ENCODE results near the gene KIFC3. TPM values are rescaled to one million over a fixed set of nuclear protein-coding genes. Genes with fewer than 3 reads are reported as not detected.
A peak's percentile ranks its signal among the peaks of the same experiment; 100 is the strongest.
"Not testable (repeated sequence)": the region's sequence is repeated elsewhere in the genome, so short reads cannot be mapped to it uniquely, and the experiment has no call there.

KIFC3 gene
- total RNA-seq, 1 donor from 2014 or later = 36.8 TPM

DNA sequence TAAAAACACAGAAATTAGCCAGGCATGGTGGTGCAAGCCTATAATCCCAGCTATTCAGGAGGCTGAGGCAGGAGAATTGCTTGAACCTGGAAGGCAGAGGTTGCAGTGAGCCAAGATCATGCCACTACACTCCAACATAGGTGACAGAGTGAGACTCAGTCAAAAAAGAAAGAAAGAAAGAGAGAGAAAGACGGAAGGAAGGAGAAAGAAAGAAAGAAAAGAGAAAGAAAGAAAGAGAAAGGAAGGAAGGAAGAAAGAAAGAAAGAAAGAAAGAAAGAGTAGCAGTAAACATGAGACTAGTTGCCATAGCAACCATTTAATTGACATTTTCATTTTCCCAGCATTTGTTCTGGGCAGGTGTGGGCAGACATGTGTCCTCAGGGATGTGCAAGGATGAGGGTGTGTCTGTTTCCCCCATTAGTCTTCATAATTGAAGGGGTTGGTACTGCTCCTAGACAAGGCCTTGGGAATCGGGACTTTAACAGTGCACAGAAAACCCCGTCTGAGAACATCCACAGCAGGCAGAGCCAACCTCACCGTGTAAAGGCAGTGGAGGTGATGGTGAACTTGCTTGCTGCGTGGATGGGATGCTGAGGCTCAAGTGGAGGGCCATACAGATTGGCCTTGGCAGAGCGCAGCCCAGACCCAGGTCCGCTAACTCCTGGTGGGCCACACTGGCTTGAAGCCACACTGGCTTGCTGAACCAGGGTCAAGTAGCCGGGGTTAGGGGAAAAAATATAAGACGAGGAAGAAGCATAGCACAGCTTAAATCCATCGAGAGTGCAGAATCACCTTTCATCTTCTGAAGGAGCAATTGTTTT, 35.2 kb upstream of the KIFC3 start:
- no peaks in the 10 kb centered on the region for H3K9me3 ChIP-seq
- no peaks in the 10 kb centered on the region for H3K36me3 ChIP-seq
- intact Hi-C loops (cut with DNase I) = no loop called here
- no peaks in the 10 kb centered on the region for H3K27me3 ChIP-seq
- H3K4me3 ChIP-seq = no peak overlapping the region
- H3K27ac ChIP-seq = no peak overlapping the region
- DNase-seq (ENCODE audit: extremely low spot score in 2 of 2) = no peak
- no peaks in the 10 kb centered on the region for H3K4me1 ChIP-seq
- no peak for TF ChIP-seq POLR2AphosphoS5 (IDR thresholded peaks at IDR 0.05; ENCODE audit: insufficient read depth in 1 of 2, low read depth in 1 of 2)
- TF ChIP-seq POLR2A (IDR thresholded peaks at IDR 0.05) = no peak
- TF ChIP-seq, protein P1, sequence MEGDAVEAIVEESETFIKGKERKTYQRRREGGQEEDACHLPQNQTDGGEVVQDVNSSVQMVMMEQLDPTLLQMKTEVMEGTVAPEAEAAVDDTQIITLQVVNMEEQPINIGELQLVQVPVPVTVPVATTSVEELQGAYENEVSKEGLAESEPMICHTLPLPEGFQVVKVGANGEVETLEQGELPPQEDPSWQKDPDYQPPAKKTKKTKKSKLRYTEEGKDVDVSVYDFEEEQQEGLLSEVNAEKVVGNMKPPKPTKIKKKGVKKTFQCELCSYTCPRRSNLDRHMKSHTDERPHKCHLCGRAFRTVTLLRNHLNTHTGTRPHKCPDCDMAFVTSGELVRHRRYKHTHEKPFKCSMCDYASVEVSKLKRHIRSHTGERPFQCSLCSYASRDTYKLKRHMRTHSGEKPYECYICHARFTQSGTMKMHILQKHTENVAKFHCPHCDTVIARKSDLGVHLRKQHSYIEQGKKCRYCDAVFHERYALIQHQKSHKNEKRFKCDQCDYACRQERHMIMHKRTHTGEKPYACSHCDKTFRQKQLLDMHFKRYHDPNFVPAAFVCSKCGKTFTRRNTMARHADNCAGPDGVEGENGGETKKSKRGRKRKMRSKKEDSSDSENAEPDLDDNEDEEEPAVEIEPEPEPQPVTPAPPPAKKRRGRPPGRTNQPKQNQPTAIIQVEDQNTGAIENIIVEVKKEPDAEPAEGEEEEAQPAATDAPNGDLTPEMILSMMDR (IDR thresholded peaks at IDR 0.05) = no peak

DNA sequence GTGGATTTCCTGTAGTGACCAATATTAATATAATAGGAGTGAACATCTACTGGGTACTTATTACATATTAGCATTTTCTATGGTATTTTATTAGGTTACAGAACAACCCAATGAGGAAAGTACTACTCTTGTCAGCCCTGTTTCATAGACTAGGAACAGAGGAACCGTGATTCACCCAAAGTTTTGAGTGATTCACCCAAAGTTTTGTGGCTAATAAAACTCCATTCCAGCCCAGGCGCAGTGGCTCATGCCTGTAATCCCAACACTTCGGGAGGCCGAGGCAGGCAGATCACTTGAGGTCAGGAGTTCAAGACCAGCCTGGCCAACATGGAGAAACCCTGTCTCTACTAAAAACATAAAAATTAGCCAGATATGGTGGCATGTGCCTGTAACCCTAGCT, 33.1 kb upstream of the KIFC3 start:
- H3K36me3 ChIP-seq; H3K4me3 ChIP-seq; H3K4me1 ChIP-seq; H3K27ac ChIP-seq; H3K9me3 ChIP-seq; DNase-seq (ENCODE audit: extremely low spot score in 2 of 2); H3K27me3 ChIP-seq; intact Hi-C loops (cut with DNase I): not testable (repeated sequence)

DNA sequence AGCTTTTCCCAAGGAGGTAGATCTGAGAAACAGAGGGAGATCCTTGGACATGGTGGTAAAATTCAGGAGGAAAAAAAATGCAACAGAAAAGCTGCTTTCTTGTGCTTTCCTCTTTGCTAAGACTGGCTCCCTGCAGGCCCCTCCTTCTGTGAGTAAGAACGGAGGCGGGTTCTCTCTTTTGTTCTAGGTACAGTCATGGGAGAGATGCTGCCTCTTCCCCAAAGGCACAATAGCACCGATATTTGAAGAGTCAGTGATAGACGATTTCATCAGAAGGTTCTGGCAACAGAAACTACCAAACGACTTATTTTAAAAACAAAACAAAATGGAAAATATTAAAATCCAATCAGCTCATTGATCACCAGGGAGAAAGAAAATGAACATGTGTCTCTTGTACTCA, 32.6 kb upstream of the KIFC3 start:
- TF ChIP-seq POLR2AphosphoS5 (IDR thresholded peaks at IDR 0.05; ENCODE audit: insufficient read depth in 1 of 2, low read depth in 1 of 2) = peak in 1 of 2 donors; percentile 4
- TF ChIP-seq POLR2A (IDR thresholded peaks at IDR 0.05) = no peak
- intact Hi-C loops (cut with DNase I) = no loop called here
- no peaks in the 10 kb centered on the region for H3K36me3 ChIP-seq
- no peaks in the 10 kb centered on the region for H3K27me3 ChIP-seq
- H3K4me3 ChIP-seq = no peak overlapping the region
- no peaks in the 10 kb centered on the region for H3K4me1 ChIP-seq
- H3K9me3 ChIP-seq = no peaks in the 10 kb centered on the region
- no peak overlapping the region for H3K27ac ChIP-seq
- no peak for DNase-seq (ENCODE audit: extremely low spot score in 2 of 2)

DNA sequence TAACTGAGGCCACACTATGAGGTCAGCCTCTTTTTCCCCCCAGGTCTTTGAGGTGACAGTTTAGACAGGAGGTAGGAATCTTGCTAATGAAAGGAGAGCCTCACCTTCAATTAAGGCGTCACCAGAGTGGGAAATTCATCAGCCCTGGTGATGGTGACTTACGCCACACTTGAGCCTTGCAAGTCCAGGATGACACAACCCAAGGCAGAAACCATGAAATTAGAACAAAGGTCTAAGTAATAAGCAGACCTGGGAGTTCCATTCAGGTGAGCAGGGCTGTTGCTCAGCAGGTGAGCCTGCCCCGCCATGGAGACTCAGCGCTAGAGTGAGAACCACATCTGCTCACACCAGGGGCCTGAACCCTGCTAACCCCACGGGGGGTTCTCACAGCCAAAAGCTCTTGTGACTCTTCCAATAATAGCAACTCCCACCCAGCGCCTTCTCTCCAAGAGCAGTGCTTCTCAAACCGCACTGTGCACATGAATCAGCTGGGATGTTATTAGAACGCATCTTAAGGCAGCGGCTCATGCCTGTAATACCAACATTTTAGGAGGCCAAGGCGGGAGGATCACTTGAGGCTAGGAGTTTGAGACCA, 28.7 kb upstream of the KIFC3 start:
- no peak for DNase-seq (ENCODE audit: extremely low spot score in 2 of 2)
- intact Hi-C loops (cut with DNase I) = no loop called here
- no peaks in the 10 kb centered on the region for H3K9me3 ChIP-seq
- no peak for TF ChIP-seq POLR2AphosphoS5 (IDR thresholded peaks at IDR 0.05; ENCODE audit: insufficient read depth in 1 of 2, low read depth in 1 of 2)
- no peak for TF ChIP-seq POLR2A (IDR thresholded peaks at IDR 0.05)
- TF ChIP-seq, protein P1 (IDR thresholded peaks at IDR 0.05) = no peak
- H3K27ac ChIP-seq = no peak overlapping the region
- H3K4me1 ChIP-seq = no peaks in the 10 kb centered on the region
- H3K27me3 ChIP-seq = no peaks in the 10 kb centered on the region
- H3K4me3 ChIP-seq = no peak overlapping the region
- no peaks in the 10 kb centered on the region for H3K36me3 ChIP-seq

DNA sequence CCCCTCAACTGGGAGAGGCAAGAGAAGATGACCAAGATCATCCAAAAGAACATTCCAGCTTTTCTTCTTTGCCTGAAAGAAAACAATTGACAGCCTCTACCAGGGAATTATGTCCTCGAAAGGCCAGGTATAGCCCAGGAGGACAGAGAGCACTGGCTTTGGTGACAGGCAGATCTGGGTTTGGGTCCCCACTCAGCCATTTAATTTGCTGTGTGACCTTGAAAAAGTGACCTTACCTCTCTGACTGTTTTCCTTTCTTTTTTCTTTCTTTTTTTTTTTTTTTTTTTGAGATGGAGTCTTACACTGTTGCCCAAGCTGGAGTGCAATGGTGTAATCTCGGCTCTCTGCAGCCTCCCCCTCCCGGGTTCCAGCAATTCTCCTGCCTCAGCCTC, 27.7 kb upstream of the KIFC3 start:
- TF ChIP-seq POLR2AphosphoS5 (IDR thresholded peaks at IDR 0.05; ENCODE audit: insufficient read depth in 1 of 2, low read depth in 1 of 2) = no peak
- no peak for TF ChIP-seq POLR2A (IDR thresholded peaks at IDR 0.05)
- TF ChIP-seq, protein P1 (IDR thresholded peaks at IDR 0.05) = no peak
- no peaks in the 10 kb centered on the region for H3K4me1 ChIP-seq
- H3K4me3 ChIP-seq = no peak overlapping the region
- H3K27ac ChIP-seq = no peak overlapping the region
- no peaks in the 10 kb centered on the region for H3K36me3 ChIP-seq
- DNase-seq (ENCODE audit: extremely low spot score in 2 of 2) = no peak
- intact Hi-C loops (cut with DNase I) = no loop called here
- H3K9me3 ChIP-seq = no peaks in the 10 kb centered on the region
- H3K27me3 ChIP-seq = no peaks in the 10 kb centered on the region

Measured in vagina (tissue), 2 donors.